22Rv1 (cell line): Measurements from ENCODE around the gene FGFR2.

Experiments used
- ZFX ChIP-seq: fragments of 450-650 bp; IDR thresholded peaks from 2 replicates; pipeline ENCODE4 v1.6.1; 2017; ENCODE audit warnings: antibody characterized with exemption, borderline replicate concordance
- TF ChIP-seq, protein P1 (sequence below): fragments of 450-650 bp; IDR thresholded peaks from 2 replicates; pipeline ENCODE4 v1.5.1; 2017; ENCODE audit warnings: mild to moderate bottlenecking

DNA sequence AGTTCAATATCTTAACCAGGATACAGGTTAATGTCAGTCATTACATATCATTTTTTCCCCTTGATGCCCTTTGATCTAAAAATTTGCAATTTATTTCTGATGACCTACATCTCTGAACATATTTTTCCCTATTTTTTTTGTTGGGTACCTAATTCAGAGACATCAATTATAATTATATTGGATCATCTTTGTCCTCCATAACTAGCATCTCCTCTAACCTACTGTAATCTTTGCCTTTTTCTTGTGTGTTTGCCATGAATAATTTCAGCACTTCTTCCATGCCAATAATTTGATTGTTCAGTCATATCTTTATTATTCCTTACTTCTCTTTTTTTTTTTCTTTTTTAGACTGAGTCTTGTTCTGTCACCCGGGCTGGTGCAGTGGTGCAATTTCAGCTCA lies 39.2 kb upstream of the FGFR2 start:
- TF ChIP-seq, protein P1, sequence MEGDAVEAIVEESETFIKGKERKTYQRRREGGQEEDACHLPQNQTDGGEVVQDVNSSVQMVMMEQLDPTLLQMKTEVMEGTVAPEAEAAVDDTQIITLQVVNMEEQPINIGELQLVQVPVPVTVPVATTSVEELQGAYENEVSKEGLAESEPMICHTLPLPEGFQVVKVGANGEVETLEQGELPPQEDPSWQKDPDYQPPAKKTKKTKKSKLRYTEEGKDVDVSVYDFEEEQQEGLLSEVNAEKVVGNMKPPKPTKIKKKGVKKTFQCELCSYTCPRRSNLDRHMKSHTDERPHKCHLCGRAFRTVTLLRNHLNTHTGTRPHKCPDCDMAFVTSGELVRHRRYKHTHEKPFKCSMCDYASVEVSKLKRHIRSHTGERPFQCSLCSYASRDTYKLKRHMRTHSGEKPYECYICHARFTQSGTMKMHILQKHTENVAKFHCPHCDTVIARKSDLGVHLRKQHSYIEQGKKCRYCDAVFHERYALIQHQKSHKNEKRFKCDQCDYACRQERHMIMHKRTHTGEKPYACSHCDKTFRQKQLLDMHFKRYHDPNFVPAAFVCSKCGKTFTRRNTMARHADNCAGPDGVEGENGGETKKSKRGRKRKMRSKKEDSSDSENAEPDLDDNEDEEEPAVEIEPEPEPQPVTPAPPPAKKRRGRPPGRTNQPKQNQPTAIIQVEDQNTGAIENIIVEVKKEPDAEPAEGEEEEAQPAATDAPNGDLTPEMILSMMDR, result no peak
- TF ChIP-seq ZFX, result no peak
